ENCODE measurements around the gene EXOC4.

EXOC4 gene

DNA sequence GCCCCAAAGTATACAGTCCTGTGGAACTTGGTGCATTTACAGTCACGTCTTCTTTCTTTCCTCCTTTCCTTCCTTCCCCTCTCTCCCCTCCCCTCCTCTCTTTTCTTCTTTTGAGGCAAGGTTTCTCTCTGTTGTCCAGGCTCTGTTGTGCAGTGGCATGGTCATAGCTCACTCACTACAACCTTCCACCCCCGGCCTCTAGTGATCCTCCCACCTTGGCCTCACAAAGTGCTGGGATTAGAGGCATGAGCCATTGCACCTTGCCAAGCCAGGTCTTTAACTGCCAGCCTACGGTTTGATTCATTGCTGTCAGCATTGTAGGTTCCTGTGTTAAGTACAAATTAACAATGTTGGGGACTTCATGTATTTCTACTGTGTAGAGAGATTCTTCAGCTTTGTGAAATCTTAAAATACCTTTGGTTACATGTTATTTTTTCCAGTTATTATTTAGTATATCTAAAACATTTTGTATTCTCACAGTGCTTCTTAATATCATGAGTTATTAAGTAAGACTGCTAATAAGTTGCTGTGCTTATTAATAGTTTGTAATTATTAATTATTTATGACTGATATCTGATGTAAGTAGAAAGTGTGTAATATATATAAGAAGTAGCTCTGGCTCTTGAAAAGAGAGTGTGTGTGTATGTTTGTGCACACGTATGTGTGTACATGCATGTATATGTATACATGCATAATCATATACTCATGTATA, 320.8 kb downstream of the EXOC4 start:
- DNase-seq (ENCODE audit: low spot score): no peak

GRCh38 chr7:133575726-133576440, 323.0 kb downstream of the EXOC4 start:
- no peak for DNase-seq (ENCODE audit: low spot score)

DNA sequence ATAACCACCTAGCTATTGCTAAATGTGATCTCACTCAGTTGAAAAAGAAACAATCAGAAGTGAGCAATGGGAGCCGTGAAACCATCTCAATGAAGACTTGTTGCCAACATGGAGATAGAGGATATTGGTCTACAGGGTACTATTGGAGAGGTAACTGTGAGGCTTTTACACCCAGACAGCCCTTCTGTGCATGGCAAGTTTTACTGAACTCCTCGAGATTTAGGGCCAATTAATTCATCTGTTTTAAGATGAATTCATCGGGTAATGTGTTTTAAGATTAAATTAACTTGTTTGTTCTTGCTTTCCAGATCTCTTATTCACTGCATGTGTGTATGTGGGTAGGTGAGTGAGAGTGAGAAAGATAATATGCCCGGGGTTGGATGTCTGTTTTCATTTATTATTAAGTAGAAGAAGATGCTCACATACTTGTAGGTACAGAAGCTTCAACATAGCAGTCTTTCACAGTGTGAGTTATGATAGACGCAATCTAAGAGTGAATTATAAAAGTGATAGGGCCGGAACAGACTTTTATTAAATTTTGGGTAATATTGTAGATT, 323.8 kb downstream of the EXOC4 start:
- no peak for DNase-seq (ENCODE audit: low spot score)

- peak; percentile 28 for DNase-seq (ENCODE audit: low spot score)
These were observed 330.1 kb downstream of the EXOC4 start for GRCh38 chr7:133582766-133583523.

DNA sequence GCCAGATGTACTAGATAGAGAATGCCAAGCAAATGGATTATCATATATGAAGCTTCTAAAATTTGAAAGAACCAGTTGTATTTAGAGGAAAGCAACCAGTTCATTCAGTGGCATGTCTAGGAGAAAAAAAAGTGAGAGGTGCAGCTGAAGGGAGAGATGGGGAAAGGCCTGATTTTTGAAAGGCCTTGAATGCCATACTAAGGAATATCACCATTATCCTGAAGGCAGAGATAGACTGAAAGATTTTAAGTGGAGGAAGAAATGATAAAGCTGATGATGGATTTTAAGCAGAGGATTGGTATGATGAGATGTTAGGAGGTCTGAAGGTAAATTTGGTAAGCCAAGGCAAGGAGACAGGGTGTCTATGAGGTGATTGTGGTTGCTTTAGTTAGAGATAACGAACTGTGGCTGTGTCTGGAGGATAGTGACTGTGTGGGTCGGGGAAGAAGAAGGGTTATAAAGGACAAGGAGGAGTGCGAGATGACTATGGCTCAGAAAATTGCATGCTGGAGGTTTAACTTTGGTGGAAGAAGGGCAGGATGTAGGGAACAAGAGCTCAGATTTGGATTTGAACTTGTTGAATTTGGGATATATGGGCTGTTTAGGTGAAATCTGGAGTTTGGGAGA, 330.8 kb downstream of the EXOC4 start:
- DNase-seq (ENCODE audit: low spot score): no peak

DNA sequence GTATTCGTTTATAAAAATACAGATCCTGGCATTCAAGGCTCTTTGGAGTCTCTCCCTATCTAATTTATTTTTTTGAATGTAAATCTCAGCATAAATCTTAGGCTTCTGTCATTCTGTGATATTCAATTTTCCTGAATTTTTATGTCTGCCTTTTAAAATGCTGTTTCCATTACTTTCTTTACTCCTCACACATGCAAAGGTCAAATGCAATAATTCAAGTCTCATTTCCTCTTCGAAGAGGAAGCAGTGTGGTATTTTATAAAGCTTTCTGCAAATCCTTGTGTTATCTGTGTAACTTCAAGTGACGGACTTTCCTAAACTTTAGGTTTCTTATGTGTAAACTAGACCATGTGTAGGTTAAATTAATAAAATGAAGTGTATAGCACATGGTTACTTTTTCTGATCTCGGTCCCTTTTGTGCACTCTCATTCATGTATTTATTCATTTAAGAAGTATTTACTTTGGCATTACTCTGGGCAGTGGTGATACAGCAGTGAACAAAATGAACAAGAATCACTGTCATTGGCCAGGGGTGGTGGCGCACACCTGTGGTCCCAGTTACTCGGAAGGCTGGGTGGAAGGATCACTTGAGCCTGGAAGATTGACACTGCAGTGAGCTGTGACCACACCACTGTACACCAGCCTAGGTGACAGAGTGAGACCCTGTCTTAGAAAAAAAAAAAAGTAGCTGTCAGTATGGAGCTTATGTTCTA, 332.2 kb downstream of the EXOC4 start:
- DNase-seq (ENCODE audit: low spot score): no peak

GRCh38 chr7:133586253-133586652, 333.4 kb downstream of the EXOC4 start:
- no peak for DNase-seq (ENCODE audit: low spot score)

DNA sequence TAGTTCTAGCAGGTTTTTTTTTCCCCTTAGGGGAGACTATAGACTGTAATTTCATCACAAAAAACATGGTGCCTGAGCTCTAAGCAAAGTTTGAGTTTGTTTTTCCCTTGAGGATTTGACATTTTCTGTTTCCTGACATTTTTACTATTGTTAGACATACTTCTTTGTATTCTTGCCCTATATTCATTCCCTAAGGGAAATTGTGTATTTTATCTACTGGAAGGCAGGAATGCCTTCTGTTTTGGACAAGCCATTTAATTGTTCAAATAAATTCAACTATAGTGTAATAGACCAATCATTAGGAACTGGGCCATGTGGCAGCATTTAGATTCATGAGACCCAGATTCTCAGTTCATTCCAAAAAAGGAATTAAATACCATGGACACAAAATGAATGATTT, 335.0 kb downstream of the EXOC4 start:
- DNase-seq (ENCODE audit: low spot score): no peak

- DNase-seq (ENCODE audit: low spot score): no peak
These were observed 337.9 kb downstream of the EXOC4 start for GRCh38 chr7:133590795-133591194.

- no peak for DNase-seq (ENCODE audit: low spot score)
These were observed 338.9 kb downstream of the EXOC4 start for GRCh38 chr7:133591704-133592340.

DNA sequence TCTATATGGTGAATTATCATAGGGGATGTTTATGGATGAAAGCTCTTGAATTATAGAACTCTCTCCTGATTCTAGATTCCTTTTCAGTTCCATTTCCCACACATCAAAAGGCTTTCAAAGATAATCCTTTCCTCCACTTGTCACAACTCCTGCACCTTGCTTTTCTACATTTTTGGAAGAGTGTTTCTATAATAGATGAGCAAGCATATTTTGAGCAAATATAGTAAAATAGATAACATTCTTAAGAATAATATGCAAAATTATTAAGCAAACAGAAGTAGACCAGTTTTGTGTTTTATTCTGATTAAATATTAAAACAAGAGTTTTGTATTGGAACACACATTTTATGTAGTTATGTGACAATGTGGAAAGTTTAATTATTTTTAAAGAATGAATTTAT, 340.7 kb downstream of the EXOC4 start:
- no peak for DNase-seq (ENCODE audit: low spot score)

DNA sequence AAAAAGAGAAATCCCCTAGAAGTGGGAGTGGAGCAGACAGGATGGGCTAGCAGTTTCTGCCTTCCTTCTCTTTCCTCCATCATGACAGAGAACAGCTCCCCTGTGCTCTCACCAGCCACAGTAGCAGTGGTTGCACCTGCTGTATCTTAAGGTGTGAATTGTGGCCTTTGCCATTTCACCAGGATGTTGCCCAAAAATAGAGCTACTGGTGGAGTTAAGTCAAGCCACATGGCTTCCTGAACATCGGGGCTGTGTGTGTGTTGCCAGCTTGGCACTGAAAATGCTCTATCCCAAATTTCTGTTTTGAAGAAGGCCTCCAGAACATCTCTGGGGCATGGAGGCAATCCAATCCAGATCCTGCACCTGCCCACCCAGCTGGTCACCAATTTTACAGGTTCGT, 348.7 kb downstream of the EXOC4 start:
- DNase-seq (ENCODE audit: low spot score): no peak

DNA sequence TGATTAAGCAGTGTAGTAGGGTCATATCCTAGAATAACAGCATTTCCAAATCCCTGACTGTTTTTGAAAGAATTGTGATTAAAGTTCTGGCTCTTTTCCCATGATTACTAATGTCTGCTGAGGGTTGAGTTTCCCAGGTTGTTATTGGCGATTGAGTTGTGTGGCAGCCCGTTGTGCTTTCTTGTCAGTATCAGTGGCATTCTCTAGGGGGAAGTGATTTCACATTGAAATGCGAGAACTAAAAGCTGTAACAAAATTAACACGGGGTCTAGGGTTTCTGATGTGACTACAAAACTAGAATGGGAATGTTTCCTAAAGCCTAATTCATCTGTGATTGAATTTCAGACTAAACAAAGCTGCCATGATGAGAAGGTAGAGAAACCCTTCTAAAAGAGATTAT, 349.4 kb downstream of the EXOC4 start:
- DNase-seq (ENCODE audit: low spot score): peak; percentile 14

DNA sequence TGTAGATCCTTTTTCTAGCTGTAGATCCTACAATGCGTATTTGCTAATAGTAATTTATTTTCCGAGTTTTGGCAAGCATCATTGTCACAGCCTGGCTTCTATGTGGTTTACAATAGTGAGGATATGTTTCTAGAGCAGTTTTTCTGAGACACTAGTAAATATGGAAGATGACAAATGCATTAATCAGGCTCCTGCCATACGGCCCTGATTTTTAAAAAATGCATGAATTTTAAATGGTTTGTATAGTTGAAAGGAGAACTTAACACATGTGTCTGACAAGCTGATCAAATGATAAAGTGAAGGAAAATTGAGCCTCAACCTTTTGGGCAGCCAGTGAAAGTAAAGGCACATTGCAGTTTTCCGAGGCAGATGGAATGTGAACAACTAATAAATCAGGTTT, 354.1 kb downstream of the EXOC4 start:
- no peak for DNase-seq (ENCODE audit: low spot score)

DNA sequence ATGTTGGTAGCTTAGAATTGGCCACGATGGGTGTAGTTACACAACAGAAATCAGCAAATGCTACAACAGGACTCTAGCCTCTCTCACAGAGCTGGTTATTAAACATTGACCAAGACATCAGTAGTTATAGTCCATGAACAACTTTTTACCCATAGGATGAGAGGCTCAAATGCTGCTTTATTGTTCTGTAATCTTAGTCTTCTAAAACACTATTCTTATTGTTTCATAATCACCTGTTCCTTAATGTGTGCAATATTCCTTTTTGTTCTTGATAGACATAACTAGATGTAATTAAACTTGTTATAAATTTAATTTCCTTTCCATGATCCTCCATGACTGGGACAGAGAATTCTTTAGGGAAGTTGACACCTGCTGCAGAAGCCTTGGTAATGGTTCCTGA, 356.9 kb downstream of the EXOC4 start:
- no peak for DNase-seq (ENCODE audit: low spot score)

DNA sequence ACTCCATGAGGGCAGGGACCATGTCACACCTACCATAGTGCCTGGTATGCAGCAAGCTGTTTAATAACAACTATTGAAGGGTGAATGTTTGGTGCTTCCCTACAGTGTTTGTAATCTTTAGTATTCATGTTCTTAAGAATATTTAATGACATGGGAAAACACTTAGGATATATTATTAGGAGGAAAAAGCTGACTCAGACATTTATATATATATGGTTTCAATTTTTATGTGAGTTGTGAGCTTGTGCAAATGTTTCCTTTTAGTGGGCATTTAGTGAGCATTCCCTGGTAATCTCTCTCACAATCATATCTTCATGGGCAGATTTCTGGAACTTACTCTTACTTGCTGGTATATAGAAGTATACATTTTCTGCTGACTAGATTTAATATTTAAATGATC, 359.1 kb downstream of the EXOC4 start:
- DNase-seq (ENCODE audit: low spot score): no peak

- DNase-seq (ENCODE audit: low spot score): no peak
These were observed 360.4 kb downstream of the EXOC4 start for GRCh38 chr7:133613250-133613790.

DNA sequence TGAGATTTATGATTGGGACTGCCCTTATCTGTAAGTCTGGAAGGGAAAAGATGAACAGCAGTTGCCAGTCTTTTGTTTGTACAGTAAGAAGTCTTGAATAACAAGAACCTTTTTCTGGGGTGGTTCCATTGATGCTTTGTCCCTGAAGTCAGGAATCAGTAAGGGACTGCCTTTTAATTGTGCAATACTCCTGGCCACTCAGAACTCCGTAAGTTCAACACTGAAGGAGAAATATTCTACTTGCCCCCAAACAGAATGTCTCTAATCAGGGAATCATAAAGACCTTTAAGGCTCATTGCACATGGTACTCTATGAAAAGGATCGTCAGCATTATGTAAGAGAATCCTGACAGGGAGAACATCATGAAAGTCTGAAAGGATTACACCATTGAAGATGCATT, 361.4 kb downstream of the EXOC4 start:
- DNase-seq (ENCODE audit: low spot score): no peak

DNA sequence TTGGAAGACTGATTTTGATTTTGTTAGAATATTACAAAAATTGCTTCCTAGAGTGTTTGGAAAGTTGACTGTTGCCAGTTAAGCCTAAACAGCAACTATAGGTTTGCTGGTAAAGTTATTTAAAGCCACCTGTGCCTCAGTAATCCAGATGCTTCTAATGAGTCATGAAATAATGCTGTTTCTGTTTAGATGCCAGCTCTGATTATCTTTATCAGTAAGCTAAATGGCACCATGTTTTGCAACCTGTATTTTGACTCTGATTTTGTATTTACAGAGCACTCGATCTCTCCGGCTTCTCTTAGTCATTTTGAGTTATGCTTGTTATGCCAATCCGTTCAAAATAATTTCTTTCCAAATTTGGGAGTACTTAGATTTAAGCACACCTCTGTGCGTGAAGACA, 366.1 kb downstream of the EXOC4 start:
- no peak for DNase-seq (ENCODE audit: low spot score)

- DNase-seq (ENCODE audit: low spot score): no peak
These were observed 366.6 kb downstream of the EXOC4 start for GRCh38 chr7:133619491-133619890.

DNA sequence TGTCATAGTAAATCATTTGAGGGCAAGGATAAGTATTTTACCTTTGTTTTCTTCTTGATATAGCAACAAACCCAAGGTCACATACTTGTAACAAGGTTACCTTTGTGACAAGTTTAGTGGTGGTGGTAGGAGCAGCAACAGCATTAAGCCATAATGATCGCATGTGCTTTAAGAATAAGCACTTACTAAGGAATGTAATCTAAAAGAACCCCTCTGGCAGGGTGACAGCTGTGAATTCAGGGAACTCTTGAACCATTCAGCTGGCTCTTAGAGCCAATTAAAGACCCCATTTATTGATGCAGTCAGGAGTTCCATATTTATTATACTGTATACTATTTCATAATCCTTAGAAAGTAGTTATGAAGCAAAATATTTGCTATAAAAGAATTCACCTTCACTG, 370.8 kb downstream of the EXOC4 start:
- no peak for DNase-seq (ENCODE audit: low spot score)
